ENCODE results near the gene TNIK. TPM values are rescaled to one million over a fixed set of nuclear protein-coding genes. Genes with fewer than 3 reads are reported as not detected.
"Not testable (repeated sequence)": the region's sequence is repeated elsewhere in the genome, so short reads cannot be mapped to it uniquely, and the experiment has no call there.

Gene TNIK
- total RNA-seq, 2 donors from 2014 or later = 9.0 to 11.6 TPM

GRCh38 chr3:171371354-171371753, 88.9 kb downstream of the TNIK start:
- Histone ChIP-seq H3K27me3 (no peaks in the 10 kb centered on the region), H3K36me3 (no peaks in the 10 kb centered on the region), H3K4me1 (peaks cover 0 to 31% of the 10 kb centered on the region in 2 donors), H3K4me3 (no peak overlapping the region), H3K9me3 (no peaks in the 10 kb centered on the region), H3K27ac (no peak overlapping the region)
- DNase-seq (ENCODE audit: low spot score) = no peak
- TF ChIP-seq CTCF (IDR thresholded peaks at IDR 0.05) = no peak

GRCh38 chr3:171369156-171369555, 91.0 kb downstream of the TNIK start:
- TF ChIP-seq CTCF (IDR thresholded peaks at IDR 0.05) = no peak
- H3K27me3 ChIP-seq = no peaks in the 10 kb centered on the region
- no peaks in the 10 kb centered on the region for H3K36me3 ChIP-seq
- no peak overlapping the region for H3K27ac ChIP-seq
- H3K9me3 ChIP-seq = no peaks in the 10 kb centered on the region
- H3K4me3 ChIP-seq = no peak overlapping the region
- no peak for DNase-seq (ENCODE audit: low spot score)
- peaks cover 0 to 10% of the 10 kb centered on the region in 2 donors for H3K4me1 ChIP-seq

- H3K36me3 ChIP-seq; H3K27ac ChIP-seq; H3K9me3 ChIP-seq; H3K27me3 ChIP-seq; DNase-seq (ENCODE audit: low spot score); H3K4me1 ChIP-seq; H3K4me3 ChIP-seq: not testable (repeated sequence)
These were observed 93.5 kb downstream of the TNIK start for GRCh38 chr3:171366738-171367137.

GRCh38 chr3:171366043-171366442, 94.2 kb downstream of the TNIK start:
- H3K9me3 ChIP-seq = no peaks in the 10 kb centered on the region
- DNase-seq (ENCODE audit: low spot score) = no peak
- no peaks in the 10 kb centered on the region for H3K4me1 ChIP-seq
- H3K27me3 ChIP-seq = no peaks in the 10 kb centered on the region
- no peak for TF ChIP-seq CTCF (IDR thresholded peaks at IDR 0.05)
- no peak overlapping the region for H3K4me3 ChIP-seq
- no peaks in the 10 kb centered on the region for H3K36me3 ChIP-seq
- no peak overlapping the region for H3K27ac ChIP-seq

- Histone ChIP-seq H3K9me3 (no peaks in the 10 kb centered on the region), H3K4me1 (no peaks in the 10 kb centered on the region), H3K27me3 (no peaks in the 10 kb centered on the region), H3K4me3 (no peak overlapping the region), H3K36me3 (no peaks in the 10 kb centered on the region), H3K27ac (no peak overlapping the region)
- no peak for TF ChIP-seq CTCF (IDR thresholded peaks at IDR 0.05)
- DNase-seq (ENCODE audit: low spot score) = no peak
These were observed 94.7 kb downstream of the TNIK start for GRCh38 chr3:171365489-171365888.

GRCh38 chr3:171364500-171364899, 95.7 kb downstream of the TNIK start:
- TF ChIP-seq CTCF (IDR thresholded peaks at IDR 0.05) = no peak
- Histone ChIP-seq H3K36me3 (no peaks in the 10 kb centered on the region), H3K9me3 (no peaks in the 10 kb centered on the region), H3K4me1 (no peaks in the 10 kb centered on the region), H3K27ac (no peak overlapping the region), H3K4me3 (no peak overlapping the region), H3K27me3 (no peaks in the 10 kb centered on the region)
- no peak for DNase-seq (ENCODE audit: low spot score)

Measured in right atrium auricular region (tissue), 2 donors.